ENCODE results near the gene GYPC.
"Not testable (repeated sequence)": the region's sequence is repeated elsewhere in the genome, so short reads cannot be mapped to it uniquely, and the experiment has no call there.

GYPC gene

DNA sequence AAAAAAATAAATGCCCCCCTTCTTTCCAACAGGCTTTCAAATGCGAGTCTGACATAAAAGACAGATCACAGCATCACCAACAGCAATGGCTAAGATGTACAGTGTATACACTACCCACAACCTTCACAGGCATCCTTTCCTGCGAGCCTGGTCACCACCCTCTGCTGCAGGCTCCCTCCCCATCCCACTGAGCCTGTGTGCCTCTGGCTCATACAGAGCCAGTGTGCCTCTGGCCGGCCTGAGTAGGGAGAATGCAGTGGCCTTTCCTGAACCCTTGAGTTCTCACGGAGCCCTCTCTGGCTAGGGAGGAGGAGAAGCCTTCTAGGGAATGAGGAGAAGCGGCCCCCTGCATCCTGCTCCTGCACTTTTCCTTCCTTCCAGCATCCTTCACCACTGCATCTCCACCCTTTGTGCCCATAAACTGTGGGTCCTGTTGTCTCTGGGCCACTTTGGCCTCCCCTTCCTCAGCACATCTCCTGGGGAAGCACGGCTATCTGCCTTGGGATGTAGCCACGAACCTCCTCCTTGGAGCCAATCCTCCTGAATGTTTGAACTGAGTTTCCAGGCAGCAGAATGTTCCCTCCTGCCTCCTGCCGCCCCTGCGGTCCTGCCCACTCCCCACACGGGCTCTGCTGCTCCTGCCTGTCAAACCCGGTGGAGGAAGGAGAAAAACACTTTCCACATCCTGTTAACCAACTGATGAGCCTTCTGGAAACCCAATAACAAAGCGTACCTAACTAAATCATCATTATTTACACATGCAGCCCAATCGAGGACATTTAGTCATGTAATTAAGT lies 22.5 kb downstream of the GYPC start:
- TF ChIP-seq, protein P1, sequence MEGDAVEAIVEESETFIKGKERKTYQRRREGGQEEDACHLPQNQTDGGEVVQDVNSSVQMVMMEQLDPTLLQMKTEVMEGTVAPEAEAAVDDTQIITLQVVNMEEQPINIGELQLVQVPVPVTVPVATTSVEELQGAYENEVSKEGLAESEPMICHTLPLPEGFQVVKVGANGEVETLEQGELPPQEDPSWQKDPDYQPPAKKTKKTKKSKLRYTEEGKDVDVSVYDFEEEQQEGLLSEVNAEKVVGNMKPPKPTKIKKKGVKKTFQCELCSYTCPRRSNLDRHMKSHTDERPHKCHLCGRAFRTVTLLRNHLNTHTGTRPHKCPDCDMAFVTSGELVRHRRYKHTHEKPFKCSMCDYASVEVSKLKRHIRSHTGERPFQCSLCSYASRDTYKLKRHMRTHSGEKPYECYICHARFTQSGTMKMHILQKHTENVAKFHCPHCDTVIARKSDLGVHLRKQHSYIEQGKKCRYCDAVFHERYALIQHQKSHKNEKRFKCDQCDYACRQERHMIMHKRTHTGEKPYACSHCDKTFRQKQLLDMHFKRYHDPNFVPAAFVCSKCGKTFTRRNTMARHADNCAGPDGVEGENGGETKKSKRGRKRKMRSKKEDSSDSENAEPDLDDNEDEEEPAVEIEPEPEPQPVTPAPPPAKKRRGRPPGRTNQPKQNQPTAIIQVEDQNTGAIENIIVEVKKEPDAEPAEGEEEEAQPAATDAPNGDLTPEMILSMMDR (IDR thresholded peaks at IDR 0.05; ENCODE audit: low read depth, low read length) = no peak
- no peak overlapping the region for H3K4me3 ChIP-seq (ENCODE audit: low read depth, low read length)

DNA sequence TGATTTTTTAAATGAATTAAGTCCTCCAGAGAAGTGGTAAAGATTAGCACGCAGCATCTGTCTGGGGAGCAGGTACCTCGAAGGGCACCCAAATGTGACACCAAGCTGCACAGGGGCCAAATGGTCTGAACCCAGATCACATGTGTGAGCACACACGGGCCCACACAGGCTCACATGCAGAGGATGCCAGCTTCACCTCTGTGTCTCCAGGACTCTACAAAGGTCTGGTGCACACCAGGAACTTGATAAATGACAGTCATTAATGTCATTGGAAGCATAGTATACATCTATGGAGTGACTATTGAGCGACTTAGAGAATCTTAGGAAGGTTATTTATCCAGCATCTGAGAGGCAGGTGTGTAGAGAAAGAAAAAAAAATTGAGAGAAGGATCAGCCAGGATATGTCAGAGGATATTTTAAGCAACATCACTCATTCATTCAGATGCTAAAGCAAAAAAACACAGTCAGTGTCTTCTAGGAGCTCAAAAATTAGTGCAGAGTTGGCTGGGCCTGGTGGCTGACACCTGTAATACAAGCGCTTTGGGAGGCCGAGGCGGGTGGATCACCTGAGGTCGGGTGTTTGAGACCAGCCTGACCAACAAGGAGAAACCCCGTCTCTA lies 23.2 kb downstream of the GYPC start:
- TF ChIP-seq, protein P1 (IDR thresholded peaks at IDR 0.05; ENCODE audit: low read depth, low read length) = no peak
- no peak overlapping the region for H3K4me3 ChIP-seq (ENCODE audit: low read depth, low read length)

DNA sequence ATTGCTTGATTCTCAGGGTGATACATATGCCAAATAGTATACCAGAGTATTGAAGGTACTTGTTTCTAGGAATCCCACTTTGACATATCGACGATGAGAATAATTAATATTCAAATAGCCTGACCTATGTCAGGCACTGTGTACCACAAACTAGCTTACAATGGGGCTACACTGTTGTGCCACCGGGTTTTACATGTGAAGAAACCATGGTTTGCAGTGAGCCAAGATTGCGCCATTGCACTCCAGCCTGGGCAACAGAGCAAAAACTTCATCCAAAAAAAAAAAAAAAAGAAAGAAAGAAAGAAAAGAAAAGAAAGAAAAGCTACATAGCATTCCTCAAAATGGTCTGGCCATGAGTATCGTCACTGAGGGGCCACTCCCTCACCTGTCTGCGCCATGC lies 25.5 kb downstream of the GYPC start:
- TF ChIP-seq, protein P1 (IDR thresholded peaks at IDR 0.05; ENCODE audit: low read depth, low read length) = no peak
- no peak overlapping the region for H3K4me3 ChIP-seq (ENCODE audit: low read depth, low read length)

DNA sequence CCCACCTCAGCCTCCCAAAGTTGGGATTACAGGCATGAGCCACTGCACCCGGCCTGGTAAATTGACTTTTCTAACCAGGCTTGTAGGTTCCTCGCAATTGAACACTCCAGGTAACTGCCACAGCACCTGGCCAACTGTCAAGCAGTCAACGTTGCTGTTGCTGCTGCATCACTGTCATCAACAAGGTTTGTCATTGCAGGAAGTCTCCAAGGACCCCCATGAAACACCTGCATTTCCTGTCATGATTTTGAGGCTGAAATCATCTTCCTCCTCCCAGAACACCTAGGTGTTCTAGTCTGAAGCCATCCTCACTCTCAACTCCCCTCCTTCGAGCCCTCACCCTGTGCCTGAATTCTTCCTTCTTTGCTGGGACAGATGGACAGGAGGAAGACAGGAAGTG lies 29.7 kb downstream of the GYPC start:
- no peak overlapping the region for H3K4me3 ChIP-seq (ENCODE audit: low read depth, low read length)
- TF ChIP-seq, protein P1 (IDR thresholded peaks at IDR 0.05; ENCODE audit: low read depth, low read length) = no peak

DNA sequence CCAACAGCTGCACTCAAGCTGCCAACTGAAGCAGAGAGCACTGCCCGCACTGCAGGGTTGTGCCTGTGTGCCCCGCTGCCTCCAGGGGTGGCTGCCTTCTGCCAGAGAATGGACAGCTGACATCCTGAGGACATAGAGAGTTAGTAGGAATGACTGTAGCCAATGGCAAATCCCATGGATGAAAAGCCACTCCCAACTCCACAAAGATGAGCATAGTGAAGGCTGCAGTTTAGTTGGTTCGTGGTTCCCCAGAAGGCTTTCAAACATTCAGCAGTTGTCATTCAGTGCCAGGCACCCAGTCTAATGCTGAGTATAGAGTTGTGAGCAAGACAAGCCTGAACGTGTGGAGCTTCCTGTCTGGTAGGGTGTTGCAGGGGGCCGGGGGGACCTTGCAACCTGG lies 30.3 kb downstream of the GYPC start:
- TF ChIP-seq, protein P1 (IDR thresholded peaks at IDR 0.05; ENCODE audit: low read depth, low read length) = no peak
- no peak overlapping the region for H3K4me3 ChIP-seq (ENCODE audit: low read depth, low read length)

DNA sequence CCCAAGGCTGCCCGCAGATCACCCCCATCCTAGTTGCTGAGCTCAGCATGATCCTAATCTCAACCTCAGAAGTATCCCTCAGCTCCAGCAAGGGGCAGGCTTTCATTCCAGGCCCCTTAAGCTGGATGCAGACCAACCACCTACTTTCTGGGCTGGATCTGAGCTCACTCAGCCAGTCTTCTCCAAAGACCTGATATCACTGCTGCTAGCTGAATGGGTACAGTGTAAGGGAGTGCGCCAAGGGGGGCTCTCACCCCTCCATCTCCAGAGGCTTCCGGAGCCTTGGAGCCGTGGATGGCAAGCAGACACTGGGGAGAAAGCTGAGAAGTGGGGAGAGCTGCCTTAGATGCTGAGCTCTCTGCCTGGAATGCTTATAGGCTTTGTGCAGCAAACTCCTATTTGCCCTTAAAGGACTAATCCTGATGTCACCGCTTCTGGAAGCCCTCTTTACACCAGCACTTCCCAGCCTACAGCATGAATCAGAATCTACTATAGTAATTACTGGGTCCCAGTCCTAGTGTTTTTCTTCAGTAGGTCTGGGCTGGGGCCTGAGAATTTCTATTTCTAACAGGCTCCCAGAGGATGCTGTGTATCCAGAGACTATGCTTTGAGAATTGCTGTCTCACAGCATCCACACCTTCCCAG lies 31.0 kb downstream of the GYPC start:
- TF ChIP-seq, protein P1 (IDR thresholded peaks at IDR 0.05; ENCODE audit: low read depth, low read length) = no peak

DNA sequence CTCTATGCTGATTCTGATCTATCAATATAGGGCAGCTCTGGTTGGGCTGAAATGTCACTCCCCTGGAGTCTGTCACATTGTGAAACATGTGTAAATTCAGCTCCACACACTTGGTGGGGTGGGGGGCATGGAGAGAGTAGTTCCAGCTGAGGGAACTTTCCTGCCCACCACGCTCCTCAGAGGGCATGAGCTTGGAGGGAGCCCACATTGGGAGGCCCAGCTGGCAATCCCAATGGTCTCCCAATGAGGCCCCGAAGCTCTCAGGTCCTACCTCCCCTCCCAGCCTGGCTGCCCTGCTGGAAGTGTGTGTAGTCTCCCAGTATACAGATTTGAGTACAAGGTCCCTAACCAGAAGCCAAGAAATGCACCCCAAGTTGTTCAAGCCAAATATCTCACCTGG lies 31.5 kb downstream of the GYPC start:
- TF ChIP-seq, protein P1 (IDR thresholded peaks at IDR 0.05; ENCODE audit: low read depth, low read length) = no peak
- no peak overlapping the region for H3K4me3 ChIP-seq (ENCODE audit: low read depth, low read length)

More for the DNA sequence above, 31.0 kb downstream of the GYPC start:
- no peak overlapping the region for H3K4me3 ChIP-seq (ENCODE audit: low read depth, low read length)

DNA sequence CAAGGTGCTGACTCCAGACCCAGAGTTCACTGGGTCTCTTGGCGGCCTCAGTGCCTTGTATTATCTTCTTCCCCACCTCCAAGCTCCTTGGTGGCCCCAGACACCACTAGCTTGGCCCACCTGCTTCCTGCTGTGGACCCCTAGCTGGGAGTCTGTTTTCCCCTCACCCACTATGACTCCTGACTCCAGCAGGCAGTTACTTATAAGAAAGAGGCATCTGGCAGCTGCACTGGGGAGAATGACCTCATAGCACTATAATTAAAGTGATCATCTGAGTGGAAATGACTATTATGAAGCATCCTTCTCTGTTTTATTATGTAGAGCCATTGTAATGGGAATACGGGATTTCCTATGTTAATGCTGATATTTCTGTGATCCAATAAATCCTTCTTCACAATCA lies 32.6 kb downstream of the GYPC start:
- H3K4me3 ChIP-seq (ENCODE audit: low read depth, low read length) = not testable (repeated sequence)

DNA sequence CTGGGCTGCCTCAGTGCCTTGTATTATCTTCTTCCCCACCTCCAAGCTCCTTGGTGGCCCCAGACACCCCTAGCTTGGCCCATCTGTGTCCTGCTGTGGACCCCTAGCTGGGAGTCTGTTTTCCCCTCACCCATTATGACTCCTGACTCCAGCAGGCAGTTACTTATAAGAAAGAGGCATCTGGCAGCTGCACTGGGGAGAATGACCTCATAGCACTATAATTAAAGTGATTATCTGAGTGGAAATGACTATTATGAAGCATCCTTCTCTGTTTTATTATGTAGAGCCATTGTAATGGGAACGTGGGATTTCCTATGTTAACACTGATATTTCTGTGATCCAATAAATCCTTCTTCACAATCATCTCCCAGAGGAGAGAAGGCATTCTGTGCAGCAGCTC lies 36.3 kb downstream of the GYPC start:
- not testable (repeated sequence) for H3K4me3 ChIP-seq (ENCODE audit: low read depth, low read length)

DNA sequence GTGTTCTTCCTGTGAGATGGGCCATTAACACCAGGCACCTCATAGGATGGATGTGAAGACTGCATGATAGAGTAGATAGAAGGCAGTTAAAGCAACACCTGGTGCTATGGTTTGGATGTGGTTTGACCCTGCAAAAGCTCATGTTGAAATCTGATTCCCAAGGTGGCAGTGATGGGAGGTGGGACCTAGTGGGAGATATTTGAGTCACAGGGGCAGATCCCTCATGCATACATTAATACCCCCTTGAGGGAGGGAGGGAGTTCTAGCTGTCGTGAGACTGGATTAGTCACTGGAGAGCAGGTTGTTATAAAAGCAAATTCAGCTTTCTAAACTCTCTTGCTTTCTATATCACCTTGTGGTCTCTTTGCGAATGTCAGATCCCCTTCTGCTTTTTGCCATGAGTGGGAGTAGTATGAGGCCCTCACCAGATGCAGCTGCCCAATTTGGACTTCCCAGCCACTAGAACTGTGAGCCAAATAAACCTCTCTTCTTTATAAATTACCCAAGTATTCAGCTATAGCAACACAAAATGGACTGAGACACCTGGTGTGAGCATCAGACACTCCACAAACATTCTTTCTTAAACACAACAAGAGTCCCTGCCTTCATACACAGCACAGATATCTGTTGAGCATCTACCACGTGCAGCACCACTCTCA lies 37.1 kb downstream of the GYPC start:
- H3K4me3 ChIP-seq (ENCODE audit: low read depth, low read length) = not testable (repeated sequence)

All from WI38 (cell line).